SH-SY5Y (cell line): ENCODE data around the gene PPP1R3E.

ENCODE experiments used
- GATA2 ChIP-seq: IDR thresholded peaks from 2 replicates; pipeline ENCODE4 v1.6.1; 2011; ENCODE audit warnings: mild to moderate bottlenecking, low read depth, low read length
- GATA3 ChIP-seq: IDR thresholded peaks from 2 replicates; pipeline ENCODE4 v1.6.1; 2011; ENCODE audit warnings: low read depth, mild to moderate bottlenecking, low read length, moderate library complexity

Gene PPP1R3E

DNA sequence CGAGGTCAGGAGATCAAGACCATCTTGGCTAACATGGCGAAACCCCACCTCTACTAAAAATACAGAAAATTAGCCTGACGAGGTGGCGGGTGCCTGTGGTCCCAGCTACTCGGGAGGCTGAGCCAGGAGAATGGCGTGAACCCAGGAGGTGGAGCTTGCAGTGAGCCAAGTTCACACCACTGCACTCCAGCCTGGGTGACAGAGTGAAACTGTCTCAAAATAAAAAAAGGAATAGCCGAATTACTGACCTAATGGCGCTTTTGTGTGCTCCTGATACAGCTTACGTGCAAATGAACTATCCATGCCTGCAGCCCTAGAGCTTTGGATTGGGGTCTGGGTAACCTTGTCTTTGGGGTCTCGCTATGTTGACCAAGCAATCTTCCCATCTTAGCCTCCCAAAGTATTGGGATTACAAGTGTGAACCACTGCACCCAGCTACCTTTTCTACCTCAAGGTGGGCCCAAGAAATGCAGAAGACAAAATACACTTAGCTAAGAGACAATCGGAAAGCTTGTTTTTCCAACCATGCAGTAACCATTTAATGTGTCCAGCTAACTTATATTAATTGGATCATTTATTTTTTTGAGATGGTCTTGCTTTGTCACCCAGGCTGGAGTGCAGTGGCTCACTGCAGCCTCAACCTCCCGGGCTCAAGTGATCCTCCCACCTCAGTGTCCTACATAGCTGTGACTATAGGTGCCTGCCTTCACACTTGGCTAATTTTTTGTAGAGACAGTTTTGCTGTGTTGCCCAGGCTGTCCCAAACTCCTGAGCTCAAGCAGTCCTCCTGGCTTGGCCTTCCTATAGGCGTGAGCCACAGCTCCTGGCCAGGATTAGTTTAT is 24.1 kb upstream of the PPP1R3E start:
- TF ChIP-seq GATA3, result no peak
- TF ChIP-seq GATA2, result no peak

DNA sequence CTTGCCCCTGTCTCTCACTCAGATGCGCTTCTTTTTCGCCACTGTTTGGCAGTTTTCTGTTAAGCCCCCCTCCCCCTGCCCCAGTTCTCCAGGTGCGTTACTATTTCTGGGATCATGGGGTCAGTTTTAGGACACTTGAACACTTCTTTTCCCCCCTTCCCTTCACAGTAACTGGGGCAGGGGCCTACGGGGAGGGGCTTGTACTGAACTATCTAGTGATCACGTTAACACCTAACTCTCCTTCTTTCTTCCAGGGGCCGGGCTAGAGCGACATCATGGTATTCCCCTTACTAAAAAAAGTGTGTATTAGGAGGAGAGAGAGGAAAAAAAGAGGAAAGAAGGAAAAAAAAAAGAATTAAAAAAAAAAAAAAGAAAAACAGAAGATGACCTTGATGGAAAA is 22.3 kb upstream of the PPP1R3E start:
- no peak for TF ChIP-seq GATA2
- TF ChIP-seq GATA3, result no peak

DNA sequence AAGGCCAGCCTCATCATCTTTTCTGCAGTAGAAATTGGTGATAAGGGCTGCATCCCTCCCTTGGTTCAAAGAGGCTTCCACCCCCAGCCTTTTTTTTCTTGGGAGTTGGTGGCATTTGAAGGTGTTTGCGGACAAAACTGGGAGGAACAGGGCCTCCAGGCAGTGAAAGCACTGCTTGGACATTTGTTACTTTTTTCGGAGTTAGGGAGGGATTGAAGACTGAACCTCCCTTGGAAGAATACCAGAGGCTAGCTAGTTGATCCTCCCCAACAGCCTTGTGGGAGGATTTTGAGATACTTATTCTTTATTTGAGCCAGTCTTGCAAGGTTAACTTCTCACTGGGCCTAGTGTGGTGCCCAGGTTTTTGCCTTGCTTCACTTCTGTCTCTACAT is 21.8 kb upstream of the PPP1R3E start:
- TF ChIP-seq GATA2, result no peak

DNA sequence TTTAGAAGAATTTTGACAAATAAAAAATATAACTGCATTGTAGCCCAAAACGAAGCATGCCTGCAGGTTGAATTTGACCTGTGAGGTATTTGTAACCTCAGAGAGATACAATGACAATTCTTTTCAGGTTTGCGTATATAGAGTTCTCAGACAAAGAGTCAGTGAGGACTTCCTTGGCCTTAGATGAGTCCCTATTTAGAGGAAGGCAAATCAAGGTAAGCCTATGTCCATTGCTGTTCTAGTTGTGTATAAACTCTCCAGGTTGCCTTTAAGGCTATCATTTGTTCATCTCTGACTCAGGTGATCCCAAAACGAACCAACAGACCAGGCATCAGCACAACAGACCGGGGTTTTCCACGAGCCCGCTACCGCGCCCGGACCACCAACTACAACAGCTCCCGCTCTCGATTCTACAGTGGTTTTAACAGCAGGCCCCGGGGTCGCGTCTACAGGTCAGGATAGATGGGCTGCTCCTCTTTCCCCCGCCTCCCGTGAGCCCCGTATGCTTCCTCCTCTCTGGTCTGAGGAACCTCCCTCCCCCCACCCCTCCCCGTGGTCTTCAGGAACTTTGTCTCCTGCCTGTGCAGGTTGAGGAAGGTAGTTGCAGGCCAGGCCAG is 21.3 kb upstream of the PPP1R3E start:
- TF ChIP-seq GATA3, result no peak
- TF ChIP-seq GATA2, result no peak

DNA sequence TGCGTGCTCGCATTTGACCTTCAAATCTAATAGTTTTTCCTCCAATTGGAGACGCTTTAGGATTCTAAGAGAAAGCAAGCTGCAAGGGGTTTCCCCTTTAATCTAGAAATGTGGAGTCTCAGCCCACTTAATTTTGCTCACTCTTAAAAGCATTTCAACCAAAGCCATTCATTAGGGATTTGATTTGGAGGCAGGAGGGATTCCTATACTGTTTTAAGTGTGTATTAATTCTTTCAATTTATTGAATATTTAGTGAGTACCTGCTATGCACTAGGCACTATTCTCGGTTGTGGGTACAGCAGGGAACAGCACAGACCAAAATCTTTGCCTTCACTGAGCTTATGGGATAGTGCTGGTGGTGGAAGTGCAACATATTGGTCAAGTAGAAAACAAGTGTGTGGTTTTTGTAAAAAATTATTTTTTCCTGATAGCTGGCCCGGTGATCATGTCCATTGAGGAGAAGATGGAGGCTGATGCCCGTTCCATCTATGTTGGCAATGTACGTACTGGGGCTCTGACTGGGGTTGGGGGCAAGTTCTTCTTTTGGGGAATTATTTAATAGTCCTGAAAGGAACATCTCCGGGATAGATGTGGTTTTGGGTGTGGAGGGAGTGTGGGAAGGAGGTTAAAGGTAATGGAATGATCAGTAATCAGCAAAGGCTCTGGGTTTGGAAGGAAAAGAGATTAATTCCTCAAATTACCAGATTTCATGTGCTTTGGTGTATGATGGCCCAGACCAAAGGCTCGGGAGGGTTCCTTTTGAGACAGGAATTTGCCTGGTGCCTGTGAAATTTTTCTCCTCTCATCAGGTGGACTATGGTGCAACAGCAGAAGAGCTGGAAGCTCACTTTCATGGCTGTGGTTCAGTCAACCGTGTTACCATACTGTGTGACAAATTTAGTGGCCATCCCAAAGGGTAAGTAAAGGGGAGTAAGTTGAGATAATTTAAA is 20.2 kb upstream of the PPP1R3E start:
- TF ChIP-seq GATA2 (no peak), GATA3 (no peak)

DNA sequence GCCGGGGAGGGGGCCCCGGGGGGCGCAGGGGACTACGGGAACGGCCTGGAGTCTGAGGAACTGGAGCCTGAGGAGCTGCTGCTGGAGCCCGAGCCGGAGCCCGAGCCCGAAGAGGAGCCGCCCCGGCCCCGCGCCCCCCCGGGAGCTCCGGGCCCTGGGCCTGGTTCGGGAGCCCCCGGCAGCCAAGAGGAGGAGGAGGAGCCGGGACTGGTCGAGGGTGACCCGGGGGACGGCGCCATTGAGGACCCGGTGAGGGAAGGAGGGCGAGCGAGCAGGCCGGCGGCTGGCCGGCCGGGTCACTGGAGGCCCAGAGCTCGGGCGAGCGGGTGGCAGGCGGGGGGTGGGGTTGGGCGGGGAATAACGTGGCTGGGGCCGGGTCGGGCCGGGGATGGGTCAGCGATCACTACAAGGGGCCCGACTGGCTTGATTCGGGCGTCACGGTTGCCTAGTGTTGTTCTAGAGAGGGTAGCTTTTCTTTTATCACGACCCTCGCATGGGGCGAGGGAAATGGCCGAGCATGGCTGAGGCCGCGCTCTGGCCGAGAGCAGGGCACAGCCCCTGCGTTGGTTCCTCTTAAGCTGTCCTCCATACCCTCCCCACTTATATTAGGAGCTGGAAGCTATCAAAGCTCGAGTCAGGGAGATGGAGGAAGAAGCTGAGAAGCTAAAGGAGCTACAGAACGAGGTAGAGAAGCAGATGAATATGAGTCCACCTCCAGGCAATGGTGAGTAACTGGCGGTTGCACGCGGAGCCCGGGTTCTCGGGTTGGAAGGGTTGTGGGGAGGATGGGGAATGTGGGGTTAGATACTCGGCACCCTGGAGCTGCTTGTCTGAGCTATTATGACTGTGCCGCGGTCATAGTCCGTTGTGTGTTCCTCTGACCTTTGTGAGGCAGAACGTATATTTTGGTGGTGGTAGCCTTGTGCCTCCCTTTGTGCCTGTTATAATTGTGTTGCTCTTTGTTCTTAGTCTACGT is 19.2 kb upstream of the PPP1R3E start:
- TF ChIP-seq GATA2 (no peak), GATA3 (no peak)

DNA sequence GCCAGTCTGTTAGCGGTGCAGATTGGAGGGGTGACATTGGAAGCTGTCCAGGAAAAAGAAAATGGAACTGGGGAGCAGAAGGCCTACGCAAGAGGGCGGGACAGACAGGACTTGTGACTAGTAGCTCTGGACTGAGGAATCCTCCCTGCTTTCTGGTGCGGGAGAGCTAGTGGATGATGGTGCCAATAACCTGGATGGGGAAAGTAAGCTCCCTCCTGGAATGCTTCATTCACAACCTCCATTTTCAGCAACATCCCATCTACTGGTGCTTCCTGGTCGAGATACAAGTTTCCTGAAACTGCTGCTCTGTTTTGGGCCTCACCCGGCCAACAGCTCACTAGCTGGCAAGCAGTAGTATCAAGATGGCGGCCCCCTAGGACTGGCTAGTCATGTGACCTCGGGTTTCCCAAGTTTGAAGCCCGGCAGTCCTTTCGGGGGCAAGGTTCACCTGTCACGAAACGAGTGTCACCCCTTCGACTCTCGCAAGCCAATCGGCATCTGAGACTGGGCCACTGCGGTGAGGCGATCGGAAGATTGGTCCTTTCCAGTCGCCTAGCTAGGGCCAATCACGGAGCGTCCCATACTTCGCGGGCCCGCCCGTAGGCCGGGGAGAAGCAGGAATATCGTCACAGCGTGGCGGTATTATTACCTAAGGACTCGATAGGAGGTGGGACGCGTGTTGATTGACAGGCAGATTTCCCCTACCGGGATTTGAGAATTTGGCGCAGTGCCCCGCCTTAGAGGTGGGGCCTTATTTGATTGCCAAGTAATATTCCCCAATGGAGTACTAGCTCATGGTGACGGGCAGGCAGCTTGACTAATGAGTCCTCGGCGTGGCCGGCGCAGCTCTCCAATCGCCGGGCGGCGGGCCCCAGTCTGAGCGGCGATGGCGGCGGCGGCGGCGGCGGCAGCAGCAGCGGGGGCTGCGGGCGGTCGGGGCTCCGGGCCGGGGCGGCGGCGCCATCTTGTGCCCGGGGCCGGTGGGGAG is 18.2 kb upstream of the PPP1R3E start, which contains the start of gene PABPN1:
TSS of gene PABPN1 (plus strand) at position 874 of the 988 bp plus-strand sequence. CDS start at position 887, 13 bp downstream.
- peak; percentile 20; the same call in 1 of the 2 replicates for TF ChIP-seq GATA2
- no peak for TF ChIP-seq GATA3

DNA sequence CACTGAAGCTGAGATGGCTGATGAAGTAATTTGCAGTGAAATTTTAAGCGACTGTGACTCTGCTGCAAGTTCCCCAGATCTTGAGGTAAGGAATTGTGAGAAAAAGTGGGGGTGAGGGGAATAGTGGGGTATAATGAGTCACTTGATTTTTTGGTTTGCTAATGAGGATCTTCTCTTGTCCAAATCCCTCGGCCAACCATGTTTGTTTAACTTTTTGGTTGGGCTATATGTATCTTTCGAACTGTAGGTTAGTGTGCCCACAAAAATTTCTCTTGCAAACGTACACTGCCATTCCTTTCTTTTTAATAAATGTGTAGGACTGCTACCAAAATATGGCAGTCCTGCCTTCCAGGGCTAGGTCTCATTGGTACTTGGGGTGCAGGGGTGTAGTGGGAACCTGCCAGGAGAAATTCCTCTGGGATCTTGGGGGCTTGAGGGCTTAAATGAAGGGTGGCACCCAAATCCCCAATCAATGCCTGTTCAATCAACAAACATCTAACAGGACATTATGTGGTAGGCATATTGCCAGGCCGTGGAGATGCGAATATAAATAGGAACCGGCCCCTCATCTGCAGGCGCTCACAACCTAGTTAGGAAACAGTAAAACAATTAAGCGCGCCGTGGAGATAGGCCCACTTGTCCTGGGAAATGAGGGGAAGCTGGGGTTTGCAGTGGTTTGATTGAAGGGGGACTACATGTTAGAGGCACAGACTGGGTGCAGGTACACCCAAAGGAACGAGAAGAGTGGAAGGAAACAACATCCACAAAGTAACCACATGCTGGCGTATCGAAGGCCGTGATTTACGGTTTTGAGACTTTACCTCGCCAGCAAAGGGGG is 17.3 kb upstream of the PPP1R3E start:
- TF ChIP-seq GATA2, result no peak
- TF ChIP-seq GATA3, result no peak

DNA sequence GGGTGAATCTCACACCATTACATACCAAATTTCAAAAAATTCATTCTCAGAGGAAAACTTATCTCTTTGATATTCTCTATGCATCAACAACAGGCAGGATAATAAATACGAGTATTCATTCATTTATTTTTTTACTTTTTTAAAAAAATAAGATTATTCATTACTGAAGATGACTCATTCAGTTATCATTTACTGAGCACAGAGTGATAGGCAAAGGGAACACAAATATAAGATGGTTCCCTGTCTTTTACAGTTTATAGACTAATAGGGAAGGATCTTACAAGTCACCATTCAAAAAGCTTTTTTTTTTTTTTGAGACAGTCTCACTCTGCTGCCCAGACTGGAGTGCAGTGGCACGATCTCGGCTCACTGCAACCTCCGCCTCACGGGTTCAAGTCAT is 13.6 kb upstream of the PPP1R3E start:
- TF ChIP-seq GATA2, result no peak
- TF ChIP-seq GATA3, result no peak

DNA sequence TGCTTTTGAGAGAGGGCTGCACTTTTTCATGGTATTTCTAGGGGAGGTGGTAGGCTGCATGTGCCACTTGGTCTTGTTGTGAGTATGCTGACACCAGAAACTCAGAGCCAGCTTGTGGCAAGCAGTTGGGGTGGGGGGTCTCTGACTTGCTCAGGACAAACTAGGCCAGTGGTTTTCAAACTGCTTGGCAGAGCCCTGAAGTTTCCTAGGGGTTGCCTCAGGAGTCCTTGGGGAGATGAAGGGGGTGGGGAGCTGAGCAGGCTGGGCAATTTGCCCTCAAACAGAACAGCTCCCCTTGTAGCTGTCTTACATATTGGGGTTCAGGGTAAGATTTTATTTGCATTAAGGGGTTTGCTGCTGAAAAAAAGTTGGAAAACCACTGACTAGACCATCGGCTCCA is 7.9 kb upstream of the PPP1R3E start:
- no peak for TF ChIP-seq GATA3
- no peak for TF ChIP-seq GATA2

DNA sequence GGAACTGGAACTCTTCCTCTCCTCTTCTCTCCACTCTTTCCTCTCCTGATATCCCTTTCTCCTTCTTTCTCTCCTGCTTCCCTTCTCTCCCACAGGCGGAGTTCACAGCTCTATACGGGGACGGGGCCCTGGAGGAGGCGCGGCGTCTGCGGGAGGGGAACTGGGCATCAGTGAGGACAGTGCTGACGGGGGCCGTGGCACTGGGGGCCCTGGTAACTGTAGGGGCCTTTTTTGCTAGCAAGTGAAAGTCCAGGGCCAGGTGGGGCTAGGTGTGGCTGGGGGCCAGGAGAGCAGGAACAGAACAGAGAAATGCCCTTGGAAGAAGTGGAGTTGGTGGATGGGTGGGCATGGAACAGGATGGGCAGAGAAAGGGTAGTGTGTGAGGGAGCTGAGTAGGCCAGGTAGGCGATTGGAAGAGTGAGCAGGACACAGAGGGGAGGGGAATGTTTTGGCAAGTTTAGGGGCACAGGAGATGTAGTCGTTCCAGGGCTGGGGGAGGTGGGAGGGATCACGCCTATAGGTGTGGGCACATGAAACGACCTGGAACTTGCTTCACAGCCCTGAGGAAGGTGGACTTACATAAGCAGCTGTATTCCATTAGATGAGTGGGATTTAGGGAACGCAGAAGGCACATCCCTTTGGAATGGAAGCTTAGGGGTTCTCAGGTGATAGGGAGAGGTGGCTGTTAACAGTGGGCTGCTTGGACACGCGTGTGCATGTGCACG is 6.2 kb upstream of the PPP1R3E start:
- TF ChIP-seq GATA2 (no peak), GATA3 (no peak)
